Activated naive CD4-positive, alpha-beta T cell treated with anti-CD3 and anti-CD28 coated beads for 36 hours (primary cell): ENCODE measurements around the gene XKR7. TPM values are rescaled to one million over a fixed set of nuclear protein-coding genes. Genes with fewer than 3 reads are reported as not detected.
"Not testable (repeated sequence)": the region's sequence is repeated elsewhere in the genome, so short reads cannot be mapped to it uniquely, and the experiment has no call there.

Source experiments
- CTCF ChIA-PET: fragments of 350-600 bp; sonication (Branson Sonifier 250); formaldehyde crosslinking; loops from one replicate; lab custom pipeline; 2021; ENCODE audit warnings: antibody characterized with exemption; lab: Charles Lee
- DNase-seq: peaks from one replicate; pipeline ENCODE4 v3.0.0-alpha.2; 2020
- H3K27ac Mint-ChIP-seq: one replicate; pipeline ENCODE4 v1.8.0; 2021; ENCODE audit warnings: mild to moderate bottlenecking, mixed read lengths
- H3K27me3 Mint-ChIP-seq: one replicate; pipeline ENCODE4 v1.8.0; 2021; ENCODE audit warnings: low read depth, mixed read lengths
- H3K36me3 Mint-ChIP-seq: one replicate; pipeline ENCODE4 v1.8.0; 2021; ENCODE audit warnings: low read depth, mixed read lengths
- H3K4me1 Mint-ChIP-seq: one replicate; pipeline ENCODE4 v1.8.0; 2021; ENCODE audit warnings: low read depth, mixed read lengths
- H3K4me3 Mint-ChIP-seq: one replicate; pipeline ENCODE4 v1.8.0; 2021; ENCODE audit warnings: mild to moderate bottlenecking, moderate library complexity, mixed read lengths
- H3K9me3 Mint-ChIP-seq: one replicate; pipeline ENCODE4 v1.8.0; 2021; ENCODE audit warnings: mixed read lengths
- intact Hi-C: fragments of 100-400 bp; cut with micrococcal nuclease; formaldehyde crosslinking; loops from one replicate; pipeline ENCODE4 v1.15.1; 2023
- total RNA-seq, 2 experiments: library from RNA; stranded (reverse); gene quantifications; one replicate each; pipeline ENCODE4 v1.2.3, GENCODE V29; 2021

Gene XKR7
- total RNA-seq, 2 experiments from 2014 or later, result 0.02 TPM

DNA sequence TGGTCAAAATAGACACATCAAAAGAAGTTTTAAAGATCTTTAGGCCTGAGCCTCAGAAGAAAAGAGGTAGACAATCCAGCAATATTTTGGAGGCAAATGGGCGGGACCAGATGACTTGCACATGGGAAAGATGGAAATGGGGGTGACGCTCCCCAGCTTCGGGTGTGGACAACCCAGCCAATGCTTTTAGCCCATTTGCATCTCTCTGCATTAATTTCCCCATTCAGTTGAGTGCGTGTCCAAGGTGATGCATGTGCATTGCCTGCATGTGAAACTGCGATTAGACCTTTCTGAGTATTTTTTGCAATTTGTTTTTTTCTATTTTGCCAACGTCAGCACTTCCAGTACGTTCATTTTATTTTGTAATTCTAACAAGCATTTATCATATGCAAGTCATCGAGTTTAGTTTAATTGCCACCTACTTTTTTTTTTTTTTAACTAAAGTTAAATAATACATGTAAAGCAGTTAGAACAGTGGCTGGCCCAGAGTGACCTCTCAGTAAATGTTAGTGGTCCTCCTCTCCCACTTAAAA lies 40.3 kb upstream of the XKR7 start:
- CTCF ChIA-PET, result no interaction called here
- Mint-ChIP-seq H3K27ac (no peak overlapping the region), H3K4me3 (no peak overlapping the region), H3K4me1 (peaks cover 3% of the 10 kb centered on the region), H3K9me3 (no peaks in the 10 kb centered on the region), H3K36me3 (no peaks in the 10 kb centered on the region), H3K27me3 (peaks cover 6% of the 10 kb centered on the region)
- DNase-seq, result no peak
- intact Hi-C loops, result no loop called here

DNA sequence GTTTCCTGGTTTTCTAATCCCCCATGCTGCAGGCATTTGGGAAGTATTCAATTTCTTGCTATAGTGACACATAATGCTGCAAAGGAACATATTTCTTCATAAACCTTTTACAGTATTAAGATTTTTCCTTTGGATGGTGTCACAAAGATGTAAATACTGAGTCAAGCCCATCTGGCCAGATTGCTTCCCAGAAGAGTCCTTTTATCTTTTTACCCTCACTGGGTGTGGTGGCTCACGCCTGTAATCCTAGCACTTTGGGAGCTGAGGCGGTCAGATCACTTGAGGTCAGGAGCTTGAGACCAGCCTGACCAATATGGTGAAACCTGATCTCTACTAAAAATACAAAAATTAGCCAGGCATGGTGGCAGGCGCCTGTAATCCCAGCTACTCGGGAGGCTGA lies 38.3 kb upstream of the XKR7 start:
- H3K4me3 Mint-ChIP-seq, H3K9me3 Mint-ChIP-seq, H3K4me1 Mint-ChIP-seq, H3K27me3 Mint-ChIP-seq, H3K36me3 Mint-ChIP-seq, intact Hi-C loops, H3K27ac Mint-ChIP-seq, DNase-seq: not testable (repeated sequence)
- CTCF ChIA-PET, result interaction anchor here (0.6 kb wide), 1 partner anchor 23 kb away, joined by 3 read pairs; no protein-coding TSS in a partner anchor

DNA sequence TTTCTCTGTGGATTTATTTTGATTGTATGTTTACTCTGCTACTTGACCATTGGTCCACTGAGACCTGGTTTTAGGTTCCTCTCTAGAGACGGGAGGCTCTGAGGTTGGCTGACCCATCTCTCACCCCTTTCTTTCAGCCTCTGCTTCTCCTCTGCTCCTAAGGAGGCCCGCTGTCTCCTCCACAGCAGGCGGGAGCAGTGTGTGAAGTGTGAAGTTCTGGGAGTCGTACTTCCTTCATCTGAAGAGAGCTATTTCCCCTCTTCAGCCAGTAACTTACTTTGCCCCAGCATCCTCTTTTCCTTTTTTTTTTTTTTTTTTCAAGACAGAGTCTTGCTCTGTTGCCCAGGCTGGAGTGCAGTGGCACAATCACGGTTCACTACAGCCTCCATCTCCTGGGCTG lies 37.2 kb upstream of the XKR7 start:
- CTCF ChIA-PET, result no interaction called here
- H3K27me3 Mint-ChIP-seq, result peaks cover 2% of the 10 kb centered on the region
- no peaks in the 10 kb centered on the region for H3K9me3 Mint-ChIP-seq
- no peak overlapping the region for H3K4me3 Mint-ChIP-seq
- H3K4me1 Mint-ChIP-seq, result no peaks in the 10 kb centered on the region
- H3K27ac Mint-ChIP-seq, result no peak overlapping the region
- intact Hi-C loops, result no loop called here
- DNase-seq, result no peak
- no peaks in the 10 kb centered on the region for H3K36me3 Mint-ChIP-seq

DNA sequence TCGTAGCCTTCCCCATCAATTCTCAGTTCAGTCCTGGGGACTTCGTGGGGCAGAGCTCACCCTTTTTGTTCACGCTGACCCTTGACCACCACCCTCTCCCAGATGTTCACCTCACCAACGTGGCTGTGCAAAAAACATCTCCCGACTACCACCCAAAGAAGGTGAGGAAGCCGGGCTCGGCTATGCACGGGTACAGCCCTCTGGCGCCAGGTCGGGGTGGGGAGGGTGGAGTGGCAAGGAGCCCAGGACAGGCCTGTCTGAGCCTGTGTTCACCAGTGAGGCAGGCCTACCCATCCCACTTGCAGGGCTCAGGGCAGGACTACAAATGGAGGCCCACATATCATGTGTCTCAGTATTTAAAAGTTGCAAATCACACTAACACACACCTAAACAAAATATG lies 34.3 kb upstream of the XKR7 start:
- H3K4me1 Mint-ChIP-seq, result no peaks in the 10 kb centered on the region

DNA sequence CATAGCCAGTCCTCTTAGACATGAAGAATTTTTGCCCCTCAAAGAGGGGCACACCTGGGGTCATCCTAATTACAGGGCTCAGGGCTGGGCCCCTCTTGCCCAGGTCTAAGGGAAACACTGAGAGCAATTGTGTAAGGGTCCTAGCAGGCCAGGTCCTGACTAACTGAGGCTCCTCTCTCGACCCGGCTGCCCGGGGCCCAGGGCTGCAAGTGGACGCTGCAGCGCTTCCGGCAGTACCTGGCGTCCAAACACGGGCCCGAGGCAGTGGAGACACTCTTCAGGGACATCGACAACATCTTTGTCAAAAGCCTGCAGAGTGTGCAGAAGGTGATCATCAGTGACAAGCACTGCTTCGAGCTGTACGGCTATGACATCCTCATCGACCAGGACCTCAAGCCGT lies 33.5 kb upstream of the XKR7 start:
- DNase-seq, result no peak
- Mint-ChIP-seq H3K27ac (no peak overlapping the region), H3K27me3 (no peaks in the 10 kb centered on the region), H3K4me1 (no peaks in the 10 kb centered on the region), H3K36me3 (no peaks in the 10 kb centered on the region), H3K4me3 (no peak overlapping the region), H3K9me3 (no peaks in the 10 kb centered on the region)
- intact Hi-C loops, result no loop called here
- CTCF ChIA-PET, result no interaction called here

More for the DNA sequence above, 34.3 kb upstream of the XKR7 start:
- DNase-seq, result no peak
- no peaks in the 10 kb centered on the region for H3K9me3 Mint-ChIP-seq
- CTCF ChIA-PET, result interaction anchor here (0.6 to 0.9 kb wide), 4 partner anchors 83 to 1094 kb away, joined by 3 to 7 read pairs (median 4); no protein-coding TSS in a partner anchor
- intact Hi-C loops, result no loop called here
- H3K27ac Mint-ChIP-seq, result no peak overlapping the region
- H3K4me3 Mint-ChIP-seq, result no peak overlapping the region
- no peaks in the 10 kb centered on the region for H3K36me3 Mint-ChIP-seq
- no peaks in the 10 kb centered on the region for H3K27me3 Mint-ChIP-seq

DNA sequence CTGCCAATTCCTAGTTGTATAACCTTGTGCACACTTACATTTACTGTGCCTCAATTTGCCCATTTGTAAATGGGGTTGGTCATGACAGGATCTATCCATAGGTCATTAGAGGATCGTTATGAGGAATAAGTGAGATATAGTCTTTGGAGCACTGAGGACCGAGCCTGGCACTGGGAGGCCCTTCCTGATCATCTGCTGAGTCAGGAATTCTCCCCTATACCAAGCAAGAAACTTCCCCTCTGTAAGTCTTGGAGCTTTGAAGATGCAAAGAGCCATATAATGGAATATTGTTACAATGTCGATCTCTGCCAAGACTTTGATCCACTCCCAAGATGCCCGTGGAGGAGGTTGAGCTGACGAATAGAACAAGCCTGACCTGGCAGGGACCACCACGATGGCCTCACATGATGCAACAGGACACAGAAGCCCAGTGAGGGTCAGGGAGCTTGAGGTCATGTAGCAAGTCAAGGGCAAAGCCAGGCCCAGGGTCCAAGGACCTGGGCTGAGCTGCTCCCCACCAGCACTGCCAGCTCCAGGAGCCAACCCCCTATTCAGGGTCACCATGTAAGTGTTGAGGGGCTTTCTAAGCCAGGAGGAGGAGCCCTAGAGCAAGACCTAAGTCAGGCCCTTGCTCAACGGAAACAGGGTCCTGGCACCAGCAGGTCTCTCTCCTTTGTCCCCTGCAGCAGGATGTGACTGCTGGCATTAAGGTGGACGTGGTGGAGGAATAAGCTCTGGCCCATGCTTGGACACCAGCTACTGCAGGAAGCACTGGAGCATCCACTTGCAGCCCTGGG lies 32.8 kb upstream of the XKR7 start:
- no peak overlapping the region for H3K27ac Mint-ChIP-seq
- intact Hi-C loops, result no loop called here
- CTCF ChIA-PET, result interaction anchor here (1.1 kb wide), 1 partner anchor 29 kb away, joined by 4 read pairs; no protein-coding TSS in a partner anchor
- H3K9me3 Mint-ChIP-seq, result no peaks in the 10 kb centered on the region
- DNase-seq, result no peak
- H3K36me3 Mint-ChIP-seq, result no peaks in the 10 kb centered on the region
- no peak overlapping the region for H3K4me3 Mint-ChIP-seq
- H3K4me1 Mint-ChIP-seq, result no peaks in the 10 kb centered on the region
- no peaks in the 10 kb centered on the region for H3K27me3 Mint-ChIP-seq

DNA sequence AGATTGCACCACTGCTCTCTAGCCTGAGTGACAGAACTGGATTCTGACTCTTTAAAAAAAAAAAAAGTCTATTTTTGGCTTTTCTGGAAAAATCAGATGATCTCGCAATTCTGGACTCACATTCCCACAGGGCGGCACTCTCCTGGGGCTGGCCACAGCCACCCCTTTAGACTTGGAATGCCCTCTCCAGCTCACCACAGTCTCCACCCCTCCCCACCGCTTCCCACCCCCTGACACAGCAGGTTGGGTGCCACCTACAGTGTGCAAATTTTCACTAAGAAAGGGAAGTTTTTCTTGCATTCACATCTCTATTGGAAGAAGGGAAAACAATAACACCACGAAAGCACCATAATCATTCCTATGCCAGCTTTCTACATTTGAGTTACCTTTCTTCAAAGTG lies 31.5 kb upstream of the XKR7 start:
- intact Hi-C loops, result no loop called here
- Mint-ChIP-seq H3K27me3 (no peaks in the 10 kb centered on the region), H3K9me3 (no peaks in the 10 kb centered on the region), H3K4me3 (no peak overlapping the region), H3K27ac (no peak overlapping the region), H3K36me3 (no peaks in the 10 kb centered on the region), H3K4me1 (no peaks in the 10 kb centered on the region)
- no peak for DNase-seq
- CTCF ChIA-PET, result interaction anchor here (0.6 kb wide), 1 partner anchor 12 kb away, joined by 3 read pairs; no protein-coding TSS in a partner anchor

DNA sequence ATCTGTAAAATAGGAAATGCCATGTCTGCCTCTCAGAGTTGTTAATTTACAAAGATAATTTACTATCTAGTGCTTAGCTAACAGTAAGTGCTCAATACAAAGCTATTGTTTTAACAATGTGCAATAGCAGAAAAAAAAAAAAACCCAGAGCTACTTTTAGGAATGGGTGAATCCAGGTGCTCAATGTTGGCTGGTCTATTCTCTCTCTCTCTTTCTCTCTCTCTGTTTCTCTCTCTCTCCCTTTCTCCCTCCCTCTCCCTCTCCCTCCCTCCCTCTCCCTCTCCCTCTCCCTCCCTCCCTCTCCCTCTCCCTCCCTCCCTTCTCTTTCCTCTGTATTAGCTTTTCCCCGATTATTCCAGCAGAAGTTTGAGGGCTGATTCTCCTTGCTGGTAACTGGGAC lies 30.1 kb upstream of the XKR7 start:
- H3K4me3 Mint-ChIP-seq, result no peak overlapping the region

DNA sequence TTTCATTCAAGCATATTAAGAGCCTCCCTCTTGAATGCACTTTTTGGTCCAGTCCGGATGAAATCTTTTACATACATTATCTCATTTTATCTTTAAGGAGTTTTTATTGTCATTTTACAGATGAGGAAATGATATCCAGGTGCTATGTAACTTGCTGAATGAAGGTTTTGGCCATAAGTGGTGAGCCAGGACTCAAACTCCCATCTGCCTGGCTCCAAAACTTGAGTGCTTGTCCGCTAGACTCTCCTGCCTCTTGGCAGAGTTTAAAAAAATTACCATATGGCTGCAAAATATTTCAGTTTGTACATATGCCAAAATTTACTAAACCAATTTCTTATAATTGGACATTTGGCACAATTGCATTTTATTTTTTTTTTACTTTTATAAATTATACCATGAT lies 28.3 kb upstream of the XKR7 start:
- intact Hi-C loops, result no loop called here
- H3K4me3 Mint-ChIP-seq, result no peak overlapping the region
- CTCF ChIA-PET, result interaction anchor here (1.2 to 1.5 kb wide), 2 partner anchors 13 to 17 kb away, joined by 4 read pairs; partner anchors contain the start of gene PDRG1
- H3K27ac Mint-ChIP-seq, result no peak overlapping the region
- H3K27me3 Mint-ChIP-seq, result no peaks in the 10 kb centered on the region
- H3K36me3 Mint-ChIP-seq, result peaks cover 2% of the 10 kb centered on the region
- no peaks in the 10 kb centered on the region for H3K9me3 Mint-ChIP-seq
- DNase-seq, result no peak
- no peaks in the 10 kb centered on the region for H3K4me1 Mint-ChIP-seq

More for the DNA sequence above, 30.1 kb upstream of the XKR7 start:
- H3K27ac Mint-ChIP-seq, result no peak overlapping the region
- no peaks in the 10 kb centered on the region for H3K9me3 Mint-ChIP-seq
- H3K36me3 Mint-ChIP-seq, result no peaks in the 10 kb centered on the region
- H3K4me1 Mint-ChIP-seq, result no peaks in the 10 kb centered on the region
- H3K27me3 Mint-ChIP-seq, result no peaks in the 10 kb centered on the region
- DNase-seq, result no peak
- intact Hi-C loops, result no loop called here
- CTCF ChIA-PET, result interaction anchor here (0.8 to 0.9 kb wide), 2 partner anchors 14 to 43 kb away, joined by 3 to 4 read pairs; partner anchors contain the start of gene PDRG1

DNA sequence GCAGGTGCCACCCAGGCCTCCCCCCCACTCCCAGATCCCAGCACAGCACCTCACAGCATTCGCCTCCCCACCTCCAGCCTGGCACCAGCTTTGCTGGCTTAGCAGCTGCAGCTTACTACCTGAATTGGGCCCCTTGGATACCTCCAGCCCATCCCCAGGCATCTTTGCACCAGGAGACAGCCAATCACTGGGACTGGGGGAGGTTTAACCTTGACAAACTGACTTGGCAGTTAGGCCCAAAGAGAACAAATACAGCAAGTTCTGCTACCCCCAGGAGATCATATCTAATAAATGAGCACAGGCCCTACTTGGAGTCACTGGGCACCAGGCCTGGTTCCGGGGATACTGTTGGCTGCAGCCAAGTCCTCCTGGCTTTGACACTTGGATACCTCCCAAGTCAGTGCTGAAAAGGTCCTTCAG lies 24.9 kb upstream of the XKR7 start:
- CTCF ChIA-PET, result interaction anchor here (0.6 to 1.1 kb wide), 2 partner anchors 9 to 387 kb away, joined by 3 to 4 read pairs; partner anchors contain the start of gene PDRG1
- no peak for DNase-seq

DNA sequence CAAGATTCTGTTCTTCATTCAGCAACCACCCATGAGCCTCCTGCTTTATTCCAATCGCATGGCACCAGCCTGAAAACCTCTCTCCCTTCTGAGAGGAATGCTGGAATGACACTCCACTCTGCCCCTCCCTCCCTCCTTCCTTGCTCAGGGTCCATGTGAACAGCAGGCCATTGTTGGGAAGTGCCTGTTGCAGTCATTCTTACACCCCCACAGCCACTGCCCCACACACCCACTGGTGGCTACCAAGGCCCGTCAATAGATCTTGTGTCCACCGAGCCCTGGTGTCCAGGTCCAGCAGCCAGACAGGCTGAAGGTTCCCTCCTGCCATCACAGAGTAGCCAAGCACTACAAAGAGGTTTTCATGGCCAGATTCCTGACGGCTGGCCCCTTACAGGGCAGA lies 22.6 kb upstream of the XKR7 start:
- Mint-ChIP-seq H3K9me3 (no peaks in the 10 kb centered on the region), H3K4me3 (no peak overlapping the region), H3K27ac (no peak overlapping the region), H3K4me1 (peaks cover 13% of the 10 kb centered on the region), H3K36me3 (peaks cover 25% of the 10 kb centered on the region), H3K27me3 (no peaks in the 10 kb centered on the region)
- no peak for DNase-seq
- CTCF ChIA-PET, result no interaction called here
- intact Hi-C loops, result no loop called here

More for the DNA sequence above, 24.9 kb upstream of the XKR7 start:
- H3K36me3 Mint-ChIP-seq, result peaks cover 9% of the 10 kb centered on the region
- intact Hi-C loops, result no loop called here
- no peak overlapping the region for H3K4me3 Mint-ChIP-seq
- H3K27ac Mint-ChIP-seq, result no peak overlapping the region
- no peaks in the 10 kb centered on the region for H3K9me3 Mint-ChIP-seq
- no peaks in the 10 kb centered on the region for H3K27me3 Mint-ChIP-seq
- H3K4me1 Mint-ChIP-seq, result no peaks in the 10 kb centered on the region

DNA sequence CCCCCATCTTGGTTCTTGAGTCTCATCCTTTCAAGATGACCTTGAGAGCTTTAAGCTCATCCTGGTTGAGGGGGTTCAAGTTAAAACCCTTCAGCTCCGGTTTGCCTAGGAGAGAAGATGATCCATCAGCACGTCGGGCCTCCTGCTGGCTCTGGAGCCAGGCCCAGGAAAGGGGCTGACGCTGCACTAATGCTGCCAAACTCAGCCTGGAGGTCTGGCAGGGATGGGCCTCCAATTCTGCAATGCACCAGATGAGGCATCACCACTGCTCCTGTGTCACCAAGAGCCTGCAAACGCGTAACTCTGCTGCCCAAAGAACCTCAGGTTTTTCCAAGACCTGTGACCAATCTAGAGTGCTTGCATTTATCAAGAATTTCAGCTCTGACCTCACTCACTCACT lies 22.2 kb upstream of the XKR7 start:
- CTCF ChIA-PET, result no interaction called here
- no peak for DNase-seq
- peaks cover 25% of the 10 kb centered on the region for H3K36me3 Mint-ChIP-seq

More for the DNA sequence above, 22.2 kb upstream of the XKR7 start:
- H3K27me3 Mint-ChIP-seq, result no peaks in the 10 kb centered on the region
- H3K9me3 Mint-ChIP-seq, result no peaks in the 10 kb centered on the region
- intact Hi-C loops, result no loop called here
- no peak overlapping the region for H3K4me3 Mint-ChIP-seq
- H3K27ac Mint-ChIP-seq, result no peak overlapping the region
- peaks cover 17% of the 10 kb centered on the region for H3K4me1 Mint-ChIP-seq
